Muscle layer of duodenum (tissue), 2 donors: Measurements from ENCODE around the gene YWHAG.

Experiments used
- H3K27ac ChIP-seq: one replicate; pipeline ENCODE4 v1.7.0; 2013; ENCODE audit warnings: mild to moderate bottlenecking, low read length
- H3K27me3 ChIP-seq: one replicate; pipeline ENCODE4 v1.7.0; 2013; ENCODE audit warnings: low read depth, mild to moderate bottlenecking, control low read depth, low read length
- H3K36me3 ChIP-seq, 2 donors: one replicate each; pipeline ENCODE4 v1.7.0; 2013; ENCODE audit warnings: low read length in 2 of 2, control low read depth in 1 of 2, mild to moderate bottlenecking in 1 of 2; ENCODE audit not compliant: insufficient read depth in 2 of 2, control insufficient read depth in 1 of 2
- H3K4me1 ChIP-seq, 2 donors: one replicate each; pipeline ENCODE4 v1.7.0; 2013; ENCODE audit warnings: low read length in 2 of 2, mild to moderate bottlenecking in 2 of 2, control low read depth in 1 of 2, moderate library complexity in 1 of 2; ENCODE audit not compliant: insufficient read depth in 2 of 2, control insufficient read depth in 1 of 2
- H3K4me3 ChIP-seq, 2 donors: one replicate each; pipeline ENCODE4 v1.7.0; 2013; ENCODE audit warnings: low read length in 2 of 2, low read depth in 1 of 2, mild to moderate bottlenecking in 1 of 2
- H3K9me3 ChIP-seq, 2 donors: one replicate each; pipeline ENCODE4 v1.7.0; 2013; ENCODE audit warnings: low read length in 2 of 2, control low read depth in 1 of 2, mild to moderate bottlenecking in 1 of 2; ENCODE audit not compliant: control insufficient read depth in 1 of 2
- donor health status: healthy.

The YWHAG gene

GRCh38 chr7:76332078-76332477 lies 26.7 kb downstream of the YWHAG start:
- Histone ChIP-seq H3K4me3 (no peak overlapping the region), H3K27ac (no peak overlapping the region), H3K9me3 (no peaks in the 10 kb centered on the region), H3K27me3 (no peaks in the 10 kb centered on the region), H3K36me3 (peaks cover 18 to 24% of the 10 kb centered on the region in 2 donors), H3K4me1 (peaks cover 9 to 38% of the 10 kb centered on the region in 2 donors)

GRCh38 chr7:76330673-76331072 lies 28.1 kb downstream of the YWHAG start:
- H3K36me3 ChIP-seq = peaks cover 23 to 24% of the 10 kb centered on the region in 2 donors
- no peak overlapping the region for H3K27ac ChIP-seq
- no peaks in the 10 kb centered on the region for H3K9me3 ChIP-seq
- H3K4me3 ChIP-seq = no peak overlapping the region
- H3K27me3 ChIP-seq = no peaks in the 10 kb centered on the region
- H3K4me1 ChIP-seq = peaks cover 9 to 41% of the 10 kb centered on the region in 2 donors

- Histone ChIP-seq H3K27ac (no peak overlapping the region), H3K9me3 (no peaks in the 10 kb centered on the region), H3K36me3 (peaks cover 23 to 25% of the 10 kb centered on the region in 2 donors), H3K4me3 (no peak overlapping the region), H3K27me3 (no peaks in the 10 kb centered on the region), H3K4me1 (peaks cover 9 to 41% of the 10 kb centered on the region in 2 donors)
Observed at GRCh38 chr7:76330261-76330660, 28.5 kb downstream of the YWHAG start.

GRCh38 chr7:76329479-76329878 lies 29.3 kb downstream of the YWHAG start:
- Histone ChIP-seq H3K36me3 (peaks cover 25 to 33% of the 10 kb centered on the region in 2 donors), H3K27me3 (no peaks in the 10 kb centered on the region), H3K27ac (no peak overlapping the region), H3K4me3 (no peak overlapping the region), H3K9me3 (no peaks in the 10 kb centered on the region), H3K4me1 (peaks cover 9 to 38% of the 10 kb centered on the region in 2 donors)

- H3K36me3 ChIP-seq = peaks cover 26 to 35% of the 10 kb centered on the region in 2 donors
Observed at GRCh38 chr7:76328389-76328788, 30.4 kb downstream of the YWHAG start.

GRCh38 chr7:76327610-76328009 lies 31.2 kb downstream of the YWHAG start:
- peaks cover 0 to 20% of the 10 kb centered on the region in 2 donors for H3K4me1 ChIP-seq
- H3K27me3 ChIP-seq = no peaks in the 10 kb centered on the region
- peaks cover 26 to 35% of the 10 kb centered on the region in 2 donors for H3K36me3 ChIP-seq
- no peak overlapping the region for H3K27ac ChIP-seq
- H3K9me3 ChIP-seq = no peaks in the 10 kb centered on the region
- no peak overlapping the region for H3K4me3 ChIP-seq

More at GRCh38 chr7:76328389-76328788, 30.4 kb downstream of the YWHAG start:
- no peaks in the 10 kb centered on the region for H3K9me3 ChIP-seq
- H3K27me3 ChIP-seq = no peaks in the 10 kb centered on the region
- no peak overlapping the region for H3K4me3 ChIP-seq
- H3K4me1 ChIP-seq = peaks cover 3 to 27% of the 10 kb centered on the region in 2 donors
- no peak overlapping the region for H3K27ac ChIP-seq

- Histone ChIP-seq H3K36me3 (peaks cover 26 to 35% of the 10 kb centered on the region in 2 donors), H3K9me3 (no peaks in the 10 kb centered on the region), H3K27me3 (no peaks in the 10 kb centered on the region), H3K4me3 (no peak overlapping the region), H3K4me1 (peaks cover 0 to 13% of the 10 kb centered on the region in 2 donors), H3K27ac (no peak overlapping the region)
Observed at GRCh38 chr7:76326646-76327233, 32.1 kb downstream of the YWHAG start.

- peaks cover 0 to 13% of the 10 kb centered on the region in 2 donors for H3K4me1 ChIP-seq
- H3K27ac ChIP-seq = no peak overlapping the region
- H3K27me3 ChIP-seq = no peaks in the 10 kb centered on the region
- peaks cover 26 to 35% of the 10 kb centered on the region in 2 donors for H3K36me3 ChIP-seq
- no peak overlapping the region for H3K4me3 ChIP-seq
- H3K9me3 ChIP-seq = no peaks in the 10 kb centered on the region
Observed at GRCh38 chr7:76325811-76326210, 33.0 kb downstream of the YWHAG start.

GRCh38 chr7:76325092-76325491 lies 33.7 kb downstream of the YWHAG start:
- Histone ChIP-seq H3K4me3 (no peak overlapping the region), H3K4me1 (peaks cover 0 to 13% of the 10 kb centered on the region in 2 donors), H3K36me3 (peaks cover 25 to 31% of the 10 kb centered on the region in 2 donors), H3K27ac (no peak overlapping the region), H3K27me3 (no peaks in the 10 kb centered on the region), H3K9me3 (no peaks in the 10 kb centered on the region)

GRCh38 chr7:76318488-76319353 lies 40.1 kb downstream of the YWHAG start:
- no peaks in the 10 kb centered on the region for H3K9me3 ChIP-seq
- H3K4me1 ChIP-seq = peaks cover 6 to 13% of the 10 kb centered on the region in 2 donors
- H3K27me3 ChIP-seq = no peaks in the 10 kb centered on the region
- H3K36me3 ChIP-seq = no peaks in the 10 kb centered on the region
- H3K4me3 ChIP-seq = peak overlapping the region; percentile 76 to 84
- peak overlapping the region; percentile 84 for H3K27ac ChIP-seq

GRCh38 chr7:76317782-76318487 lies 40.9 kb downstream of the YWHAG start:
- Histone ChIP-seq H3K27me3 (no peaks in the 10 kb centered on the region), H3K36me3 (no peaks in the 10 kb centered on the region), H3K9me3 (no peaks in the 10 kb centered on the region), H3K4me1 (peaks cover 6 to 13% of the 10 kb centered on the region in 2 donors), H3K4me3 (peak overlapping the region; percentile 76 to 84), H3K27ac (peak overlapping the region; percentile 87)
